ENCODE results near the gene PRMT2.
"Not testable (repeated sequence)": the region's sequence is repeated elsewhere in the genome, so short reads cannot be mapped to it uniquely, and the experiment has no call there.

PRMT2 gene

DNA sequence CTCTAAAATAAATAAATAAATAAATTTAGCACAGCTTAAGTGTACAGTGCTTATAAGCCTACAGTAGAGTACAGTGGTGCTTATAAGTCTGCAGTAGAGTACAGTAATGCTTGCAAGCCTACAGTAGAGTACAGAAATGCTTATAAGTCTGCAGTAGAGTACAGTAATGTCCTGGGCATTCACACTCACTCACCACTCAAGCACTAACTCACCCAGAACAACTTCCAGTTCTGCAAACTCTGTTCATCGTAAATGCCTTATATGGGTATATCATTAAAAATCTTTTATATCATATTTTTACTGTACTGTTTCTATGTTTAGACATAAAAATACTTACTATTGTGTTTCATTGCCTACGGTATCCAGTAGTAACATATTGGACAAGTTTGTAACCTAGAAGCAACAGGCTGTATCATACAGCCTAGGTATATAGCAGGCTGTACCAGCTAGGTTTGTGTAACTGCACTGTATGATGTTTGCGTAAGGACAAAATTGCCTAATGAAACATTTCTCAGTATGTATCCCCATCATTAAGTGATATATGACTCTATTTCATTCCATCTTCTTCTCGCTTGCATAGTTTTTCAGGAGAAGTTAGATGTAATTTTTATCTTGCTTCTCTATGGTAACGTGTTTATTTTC is 16.6 kb upstream of the PRMT2 start:
- no peak for DNase-seq

DNA sequence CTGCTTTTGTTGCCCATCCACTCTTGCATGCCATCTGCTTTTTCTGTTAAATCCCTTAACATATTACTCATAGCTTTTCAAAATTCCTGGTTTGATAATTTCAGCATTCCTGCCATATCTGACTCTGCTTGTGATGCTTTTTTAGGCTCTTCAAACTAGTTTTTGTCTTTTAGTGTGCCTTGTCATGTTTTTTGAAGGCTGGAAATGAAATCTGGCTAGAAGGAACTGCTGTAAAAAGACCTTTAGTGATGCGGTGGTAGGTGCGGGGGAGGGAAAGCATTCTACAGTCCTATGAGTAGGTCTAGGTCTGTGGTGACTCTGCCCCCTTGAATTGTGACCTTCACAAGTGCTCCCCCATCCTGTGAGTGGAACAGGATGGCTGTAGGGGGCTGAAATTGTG is 15.6 kb upstream of the PRMT2 start:
- DNase-seq, result no peak

DNA sequence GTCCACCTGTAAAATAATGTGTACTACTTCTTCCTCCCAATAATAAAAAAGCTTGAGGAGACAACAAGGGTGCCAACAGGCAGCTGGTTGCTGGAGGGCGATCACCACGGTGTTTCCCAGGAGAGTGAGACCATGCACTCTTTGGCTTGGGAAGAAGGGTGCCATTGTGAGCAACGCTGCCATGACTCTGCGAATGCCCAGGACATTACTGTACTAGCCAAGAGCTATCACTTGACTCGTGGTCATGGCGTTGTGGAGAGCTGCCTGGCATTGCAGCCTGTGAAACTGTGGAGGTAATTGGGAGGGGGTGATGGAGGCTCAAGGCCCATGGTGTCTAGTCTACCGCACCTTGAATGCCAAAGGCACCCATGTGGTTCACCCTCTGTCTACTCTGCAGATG is 14.6 kb upstream of the PRMT2 start:
- no peak for DNase-seq

DNA sequence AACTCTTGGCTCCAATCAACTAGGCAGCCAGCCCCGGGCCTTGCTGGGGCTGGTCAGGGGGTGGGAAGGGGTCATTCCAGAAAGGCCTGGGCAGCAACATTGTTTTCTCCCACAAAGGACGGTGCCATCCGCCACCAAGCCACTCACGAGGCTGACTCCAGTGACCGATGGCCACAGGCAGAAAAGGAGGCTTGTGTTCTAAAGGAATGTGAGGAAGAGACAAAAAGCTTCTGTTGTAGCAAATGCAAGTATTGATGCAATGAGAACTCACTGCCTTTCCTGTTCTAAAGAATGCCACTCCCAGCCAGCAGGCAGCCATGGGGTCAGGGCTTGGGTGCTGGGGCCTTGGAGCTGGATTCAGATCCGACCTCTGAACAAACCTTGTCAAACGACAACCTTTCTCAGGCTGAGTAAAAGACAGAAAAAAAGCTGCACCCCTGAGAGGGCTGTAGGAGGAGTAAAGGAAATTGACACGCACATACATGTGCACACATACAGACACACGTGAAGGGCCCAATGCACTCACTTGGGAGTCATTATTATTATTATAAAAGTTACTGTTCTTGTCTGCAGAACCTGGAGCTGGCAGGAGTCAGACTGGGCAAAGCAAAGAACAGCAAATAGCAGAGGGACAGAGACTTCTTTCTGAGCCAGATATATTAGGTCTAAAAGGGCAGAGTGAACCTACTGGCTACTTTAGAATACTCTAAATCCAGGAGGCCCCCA is 13.9 kb upstream of the PRMT2 start:
- DNase-seq, result no peak

DNA sequence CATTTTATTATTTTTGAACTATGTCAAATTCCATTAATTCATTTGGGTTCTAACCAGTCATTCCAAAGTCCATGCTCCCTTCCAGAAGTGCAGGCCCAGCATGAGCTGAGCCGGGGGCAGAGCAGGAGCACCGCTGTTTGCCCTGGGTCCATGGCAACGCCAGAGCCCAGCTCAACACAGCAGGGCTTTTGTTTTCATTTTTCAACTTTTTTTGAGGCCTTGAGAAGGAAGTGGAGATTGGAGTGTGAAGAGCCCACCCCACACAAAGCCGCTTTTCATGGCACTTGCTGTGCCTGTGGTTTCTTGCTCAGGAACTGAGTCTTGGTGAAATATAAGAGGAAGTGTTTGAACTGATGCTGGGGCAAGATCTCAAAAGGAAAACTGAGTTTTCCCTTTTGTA is 13.2 kb upstream of the PRMT2 start:
- DNase-seq, result peak; percentile 84

DNA sequence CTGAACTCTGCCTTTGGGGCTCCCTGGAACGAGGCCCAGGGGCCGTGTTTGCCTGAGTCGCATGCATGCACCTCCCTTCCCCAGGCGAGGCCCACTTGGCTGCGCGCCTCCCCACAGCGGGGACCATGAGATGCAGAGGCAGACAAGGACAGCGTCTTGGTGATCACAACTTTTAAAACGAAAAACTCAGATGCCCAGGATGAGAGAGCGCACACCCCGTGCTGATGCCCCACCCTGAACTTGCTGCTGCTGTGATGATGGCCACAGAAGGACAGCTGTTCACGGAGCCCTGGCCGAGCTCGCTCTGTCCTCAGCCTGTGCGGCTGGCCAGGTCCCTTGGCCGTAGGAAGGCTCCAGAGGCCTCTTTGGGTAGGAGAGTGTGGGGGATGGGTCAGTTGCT is 11.4 kb upstream of the PRMT2 start:
- DNase-seq, result no peak

DNA sequence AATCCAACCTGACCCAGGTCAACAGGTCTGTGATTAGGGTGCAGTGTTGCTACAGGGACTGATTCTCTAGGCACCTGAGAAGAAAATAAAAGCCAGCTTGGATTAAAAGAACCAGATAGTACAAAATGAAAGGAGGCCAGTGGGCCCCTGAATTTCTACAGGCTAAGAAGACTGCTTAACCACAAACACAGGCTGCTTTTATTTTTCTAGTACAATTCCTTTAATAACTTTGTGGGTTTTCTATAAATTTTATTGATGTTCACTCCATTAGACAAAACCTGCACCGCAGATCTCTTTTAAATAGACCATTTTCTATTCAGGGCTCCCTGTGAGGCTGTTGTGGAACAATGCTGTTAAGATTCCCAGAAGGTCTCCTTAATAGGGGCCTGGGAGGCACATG is 9.7 kb upstream of the PRMT2 start:
- no peak for DNase-seq

DNA sequence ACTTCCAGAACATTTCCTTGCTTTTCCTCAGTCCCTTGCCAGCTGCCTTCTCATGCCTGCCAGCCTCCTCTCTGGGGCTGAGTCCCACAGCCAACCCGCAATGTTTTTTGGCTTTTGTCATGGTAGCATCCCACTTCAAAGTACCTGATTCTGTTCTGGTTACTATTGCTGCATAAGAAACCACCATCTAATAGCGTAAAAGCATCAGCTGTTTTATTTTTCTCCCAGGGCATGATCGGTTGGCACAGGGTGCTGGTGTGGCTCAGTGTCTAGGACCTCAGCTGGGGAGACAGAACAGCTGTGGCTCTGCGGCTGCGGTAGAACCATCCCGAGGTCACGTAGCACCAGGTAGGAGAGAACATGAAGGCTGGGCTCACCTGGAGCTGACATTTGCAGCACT is 8.9 kb upstream of the PRMT2 start:
- no peak for DNase-seq

DNA sequence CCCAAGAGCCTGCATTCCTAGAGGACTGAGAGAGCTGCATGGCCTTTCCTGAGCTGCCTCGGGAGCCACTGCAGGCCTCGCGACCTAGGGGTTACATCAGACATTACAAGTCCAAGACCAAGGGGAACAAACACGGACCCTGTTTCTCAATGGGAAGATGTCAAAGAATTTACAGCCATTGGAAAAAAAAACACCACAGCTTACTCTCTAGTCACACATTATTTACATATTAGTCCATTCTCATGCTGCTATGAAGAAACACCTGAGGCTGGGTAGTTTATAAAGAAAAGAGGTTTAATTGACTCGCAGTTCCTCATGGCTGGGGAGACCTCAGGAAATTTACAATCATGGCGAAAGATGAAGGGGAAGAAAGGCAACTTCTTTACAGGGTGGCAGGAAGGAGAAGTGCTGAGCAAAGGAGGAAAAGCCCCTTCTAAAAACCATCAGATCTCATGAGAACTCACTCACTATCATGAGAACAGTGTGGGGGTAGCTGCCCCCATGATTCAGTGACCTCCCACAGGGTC is 8.4 kb upstream of the PRMT2 start:
- DNase-seq, result no peak

DNA sequence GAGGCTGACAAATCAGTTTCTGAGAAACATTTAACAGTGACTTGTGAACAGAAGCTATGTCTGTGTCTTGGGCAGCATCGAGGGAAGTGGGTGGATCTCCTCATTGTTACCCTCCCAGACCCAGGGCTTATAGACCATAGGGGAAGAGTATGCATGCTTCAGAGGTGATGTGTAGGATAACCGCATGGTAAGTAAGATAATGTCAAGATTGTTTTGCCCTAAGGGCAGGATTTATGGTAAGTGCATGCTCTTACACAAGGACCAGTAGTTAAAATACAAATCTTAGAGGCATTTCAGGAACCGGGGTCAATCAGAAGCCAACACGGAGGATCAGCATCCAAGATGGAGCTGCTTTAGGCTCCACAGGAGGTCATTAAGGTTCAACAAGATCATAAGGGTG is 7.7 kb upstream of the PRMT2 start:
- no peak for DNase-seq

DNA sequence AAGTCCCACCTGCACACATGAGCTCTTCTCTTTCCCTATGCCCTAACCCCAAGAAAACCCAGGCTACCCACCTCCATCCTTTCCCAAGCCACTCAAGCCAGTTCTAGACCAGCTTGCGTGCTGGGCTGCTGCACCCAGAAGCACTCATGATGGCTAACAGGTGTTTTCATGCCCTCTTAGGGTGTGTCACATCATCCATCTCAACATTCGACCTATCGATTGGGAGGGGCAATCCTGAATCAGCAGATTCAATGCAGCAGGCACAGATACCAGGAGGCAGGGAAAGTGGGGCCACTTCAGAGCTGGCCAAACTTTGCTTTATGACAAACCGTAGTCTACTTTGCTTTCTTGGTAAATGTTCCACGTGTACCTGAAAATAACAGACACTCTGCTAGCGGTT is 6.6 kb upstream of the PRMT2 start:
- no peak for DNase-seq

DNA sequence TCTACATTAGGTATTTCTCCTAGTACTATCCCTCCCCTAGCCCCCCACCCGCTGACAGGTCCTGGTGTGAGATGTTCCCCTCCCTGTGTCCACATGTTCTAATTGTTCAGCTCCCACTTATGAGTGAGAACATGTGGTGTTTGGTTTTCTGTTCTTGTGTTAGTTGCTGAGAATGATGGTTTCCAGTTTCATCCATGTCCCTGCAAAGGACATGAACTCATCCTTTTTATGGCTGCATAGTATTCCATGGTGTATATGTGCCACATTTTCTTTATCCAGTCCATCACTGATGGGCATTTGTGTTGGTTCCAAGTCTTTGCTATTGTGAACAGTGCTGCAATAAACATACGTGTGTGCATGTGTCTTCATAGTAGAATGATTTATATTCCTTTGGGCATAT is 4.6 kb upstream of the PRMT2 start:
- DNase-seq, result not testable (repeated sequence)

DNA sequence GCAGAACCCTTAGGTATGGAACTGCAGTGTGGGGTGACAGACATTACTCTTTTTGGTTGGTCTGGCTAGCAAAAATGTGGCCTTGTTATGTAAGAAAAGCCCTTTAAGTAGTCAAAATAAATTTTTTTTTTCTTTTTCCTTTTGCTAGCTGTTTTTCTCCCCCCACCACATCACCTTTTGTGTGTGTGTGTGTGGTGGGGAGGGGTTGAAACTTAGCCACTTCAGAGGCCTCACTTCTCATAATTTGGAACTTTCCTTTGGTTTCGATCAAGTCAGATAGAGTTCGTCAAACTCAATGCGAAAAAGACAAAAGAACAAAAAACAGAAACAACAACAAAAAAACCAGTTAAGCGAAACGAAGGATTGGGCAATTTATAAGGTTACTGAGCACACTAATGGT is 1.9 kb upstream of the PRMT2 start:
- DNase-seq, result no peak

DNA sequence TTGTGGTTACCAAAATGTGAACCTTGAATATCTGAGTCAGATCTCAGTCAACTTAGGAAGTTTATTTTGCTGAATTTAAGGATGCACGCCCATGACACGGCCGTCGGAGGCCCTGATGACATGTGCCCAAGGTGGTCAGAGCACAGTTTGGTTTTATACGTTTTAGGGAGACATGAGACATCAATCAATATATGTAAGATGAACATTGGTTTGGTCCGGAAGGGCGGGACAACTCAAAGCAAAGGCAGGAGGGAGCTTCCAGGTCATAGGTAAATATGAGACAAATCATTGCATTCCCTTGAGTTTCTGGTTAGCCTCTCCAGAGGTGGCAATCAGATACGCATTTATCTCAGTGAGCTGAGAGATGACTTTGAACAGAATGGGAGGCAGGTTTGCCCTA is 1.0 kb upstream of the PRMT2 start:
- DNase-seq, result peak; percentile 72

DNA sequence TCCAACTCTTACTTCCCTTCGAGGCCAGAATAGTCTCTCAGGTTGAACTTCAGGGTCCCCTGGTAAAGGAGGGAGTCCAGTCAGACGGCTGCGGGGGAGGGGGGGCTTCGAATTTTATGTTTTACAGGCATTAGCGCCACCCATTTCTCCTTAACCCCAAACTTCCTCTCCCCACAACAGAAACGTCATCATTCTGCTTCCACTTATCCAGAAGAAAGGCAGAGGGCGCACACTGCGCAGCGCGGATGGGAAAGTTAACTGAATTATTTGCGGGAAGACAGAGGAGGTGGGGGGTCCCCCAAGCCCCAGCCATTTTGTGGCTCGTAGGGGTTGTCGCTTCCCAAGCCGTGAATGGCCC is 529 bp upstream of the PRMT2 start:
- peak; percentile 95 for DNase-seq

DNA sequence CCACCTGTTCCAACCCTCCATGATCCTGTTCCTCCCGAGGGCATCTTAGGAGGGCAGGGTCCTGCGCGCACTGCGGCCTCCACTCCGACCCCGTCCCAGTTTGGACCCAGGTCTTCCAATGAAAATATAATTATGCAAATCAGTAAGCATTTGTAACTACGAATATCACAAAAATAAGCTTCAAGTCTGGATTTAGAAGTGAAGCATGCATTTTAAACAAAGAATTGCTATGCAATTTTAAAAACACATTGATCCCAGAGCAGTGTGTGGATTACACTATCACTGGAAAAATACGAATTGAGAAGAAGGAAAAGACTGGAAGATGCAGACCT is 673 bp downstream of the PRMT2 start:
- DNase-seq, result no peak

DNA sequence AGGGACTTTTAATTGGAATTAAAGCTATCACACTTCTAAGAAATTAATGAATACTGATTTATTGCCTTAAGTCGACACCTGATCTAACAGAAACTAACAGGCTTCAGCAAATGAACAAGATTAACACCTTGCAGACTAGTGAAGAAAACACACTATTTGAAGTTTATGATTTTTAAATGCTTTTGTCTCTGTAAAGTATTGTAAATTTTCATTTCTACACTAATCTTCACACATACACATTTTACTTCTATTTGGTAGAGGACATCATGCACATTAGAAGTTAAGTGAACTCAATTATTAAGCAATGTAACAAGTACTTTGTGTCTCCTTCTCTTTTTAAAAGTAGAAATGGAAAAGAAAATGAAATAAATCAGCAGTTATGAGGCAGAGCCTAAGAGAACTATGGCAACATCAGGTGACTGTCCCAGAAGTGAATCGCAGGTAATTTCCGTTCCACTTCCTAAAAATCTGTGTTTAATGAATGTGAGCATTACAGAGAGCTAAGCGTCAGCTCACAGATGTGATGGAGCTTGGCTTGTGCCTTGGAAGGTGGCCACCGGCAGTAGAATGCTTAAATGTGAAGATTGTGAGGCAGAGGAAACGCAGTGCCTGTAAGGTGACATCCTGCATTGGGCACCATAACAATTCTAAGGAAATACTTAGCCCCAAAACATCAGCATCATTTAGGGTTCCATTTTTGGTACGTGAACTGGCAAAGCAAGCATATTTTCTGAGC is 1.2 kb downstream of the PRMT2 start:
- DNase-seq, result peak; percentile 56

DNA sequence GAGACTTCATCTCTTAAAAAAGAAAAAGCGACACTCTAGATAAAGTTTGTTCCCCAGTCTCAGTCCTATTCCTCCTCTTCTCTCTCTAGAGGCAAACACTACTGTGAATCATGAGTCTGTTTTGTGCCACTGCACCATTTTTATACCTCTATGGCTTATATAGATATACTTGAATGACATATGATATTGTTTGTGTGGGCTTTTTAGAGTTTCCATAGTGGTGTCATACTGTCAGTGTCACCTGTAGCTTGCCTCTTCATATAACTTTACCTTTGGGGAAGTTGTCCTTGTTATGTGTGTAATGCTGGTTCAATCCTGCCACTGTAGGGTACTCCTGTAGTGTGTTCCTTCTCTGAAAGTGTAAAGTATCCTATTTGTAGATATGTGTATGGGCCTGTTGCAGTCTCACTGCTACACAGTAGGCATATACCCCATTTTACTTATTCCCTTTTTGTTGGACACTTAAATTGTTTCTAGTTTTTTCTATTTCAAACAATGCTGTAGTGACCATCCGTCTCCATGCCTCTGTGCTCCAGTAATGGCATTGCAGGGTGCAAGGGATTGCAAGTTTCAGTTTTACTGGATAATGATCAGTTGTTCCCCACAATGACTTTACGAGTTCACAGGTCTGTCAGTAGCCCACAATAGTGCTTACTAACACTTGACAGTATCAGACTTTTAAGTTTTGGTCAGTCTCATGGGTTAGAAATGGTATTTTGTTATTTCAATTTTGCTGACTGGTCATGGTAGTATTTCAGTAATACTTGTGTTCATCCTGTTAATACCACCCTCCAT is 2.7 kb downstream of the PRMT2 start:
- peak; percentile 95 for DNase-seq

DNA sequence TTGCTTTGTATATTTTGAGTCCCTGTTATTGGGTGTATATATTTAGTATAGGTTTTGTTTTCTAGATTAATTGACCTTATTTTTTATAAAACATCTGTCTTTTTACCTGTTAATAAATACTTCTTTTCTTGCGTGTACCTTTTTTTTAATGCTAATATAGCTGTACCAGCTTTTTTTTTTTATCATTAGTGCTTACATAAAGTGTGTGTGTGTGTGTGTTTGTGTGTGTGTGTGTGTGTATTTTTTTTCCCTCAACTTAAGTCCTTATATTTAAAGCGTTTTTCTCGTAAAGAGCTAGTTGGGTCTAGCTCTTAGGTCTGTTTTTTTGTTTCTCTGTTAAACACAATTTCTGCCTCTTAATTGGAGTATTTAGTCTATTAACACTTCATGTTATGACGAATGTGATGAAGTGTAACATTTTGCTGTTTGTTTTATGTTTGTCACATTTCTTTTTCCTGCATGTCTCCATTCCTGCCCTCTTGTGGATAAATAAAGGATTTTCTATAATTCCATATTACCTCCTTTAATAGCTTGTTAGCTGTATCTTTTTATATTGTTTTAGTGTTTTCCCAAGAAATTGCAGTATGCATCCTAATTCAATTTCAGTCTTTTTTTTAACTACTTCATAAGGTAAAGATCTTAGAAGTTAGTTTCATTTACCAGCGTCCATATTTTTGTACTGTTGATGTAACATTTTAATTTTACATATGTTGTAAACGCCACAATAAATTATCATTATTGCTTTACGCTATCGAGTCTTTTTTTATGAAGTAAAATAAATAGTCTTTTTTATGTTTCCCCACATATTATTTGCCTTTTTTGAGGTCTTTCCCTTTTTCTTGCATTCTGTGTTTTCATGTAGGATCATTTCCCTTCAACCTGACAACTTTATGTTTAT is 4.3 kb downstream of the PRMT2 start:
- DNase-seq, result peak; percentile 75

DNA sequence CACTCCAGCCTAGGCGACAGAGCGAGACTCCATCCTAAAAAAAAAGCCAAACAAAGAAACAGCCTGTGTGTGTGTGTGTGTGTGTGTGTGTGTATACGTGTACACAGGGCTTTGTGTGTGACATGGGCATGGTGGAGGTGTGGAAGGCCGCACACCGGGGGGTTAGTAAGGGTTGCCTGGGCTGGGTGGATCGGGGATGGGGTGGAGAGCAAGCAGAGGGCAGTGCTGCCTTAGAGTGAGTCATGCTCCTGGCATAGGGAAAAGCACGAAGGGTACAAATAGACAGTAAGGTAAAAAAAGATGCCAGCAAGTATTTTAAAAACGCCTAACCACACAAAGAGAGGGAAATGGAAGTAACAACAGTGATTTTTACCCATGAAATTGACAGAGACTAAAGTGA is 6.2 kb downstream of the PRMT2 start:
- no peak for DNase-seq

DNA sequence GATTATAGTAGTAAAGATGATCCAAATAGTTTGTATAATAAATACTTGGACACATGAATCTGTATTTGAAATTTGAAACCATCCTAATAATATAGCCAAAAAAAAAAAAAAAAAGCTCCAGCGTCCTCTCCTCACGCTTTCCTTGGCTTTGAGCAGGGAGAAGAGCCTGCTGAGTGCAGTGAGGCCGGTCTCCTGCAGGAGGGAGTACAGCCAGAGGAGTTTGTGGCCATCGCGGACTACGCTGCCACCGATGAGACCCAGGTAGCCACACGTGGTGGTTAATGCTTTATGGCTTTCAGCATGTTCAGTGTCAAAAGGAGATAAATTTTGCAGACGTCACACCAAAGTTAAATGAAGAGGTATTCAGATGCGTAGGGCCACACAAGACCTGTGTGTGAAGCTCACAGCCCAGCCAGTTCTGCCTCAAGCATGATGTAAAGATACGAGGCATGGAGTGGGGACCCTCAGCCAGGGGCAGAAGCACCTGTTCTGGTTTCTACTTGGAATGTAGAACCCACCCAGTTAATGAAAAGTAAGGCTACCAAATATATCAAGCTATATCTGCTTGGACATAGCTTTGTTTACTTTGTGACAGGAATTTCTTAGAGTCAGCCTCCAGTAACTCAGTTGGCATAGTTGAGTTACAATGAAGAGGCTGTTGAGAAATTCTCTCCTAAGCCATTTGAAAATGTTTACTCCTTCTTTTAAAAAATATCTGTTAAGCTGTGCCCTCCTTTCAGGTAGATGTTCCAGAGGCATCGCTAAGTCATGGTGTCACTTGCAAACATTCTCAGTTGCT is 8.1 kb downstream of the PRMT2 start:
- no peak for DNase-seq

DNA sequence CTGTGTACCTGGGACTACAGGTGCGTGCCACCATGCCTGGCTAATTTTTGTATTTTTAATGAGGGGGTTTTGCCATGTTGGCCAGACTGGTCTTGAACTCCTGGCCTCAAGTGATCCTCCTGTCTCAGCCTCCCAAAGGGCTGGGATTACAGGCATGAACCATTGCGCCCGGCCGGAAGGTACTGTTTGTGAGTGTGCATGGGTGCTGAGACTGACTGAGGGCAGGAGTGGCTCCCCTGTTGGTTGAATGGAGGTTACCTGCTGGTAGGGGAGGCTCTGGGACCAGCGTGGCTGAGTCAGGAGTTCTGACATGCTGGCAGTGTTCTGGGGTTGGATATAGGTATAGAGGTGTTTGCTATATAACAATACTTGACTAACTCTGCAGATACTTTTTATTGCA is 10.4 kb downstream of the PRMT2 start:
- no peak for DNase-seq

Measured in OCI-M1 (cell line).